GM21390 (cell line): ENCODE data around the gene ANKRD2.

Source experiments
- ATAC-seq: cut with Tn5 transposase; IDR thresholded peaks from one replicate; pipeline ENCODE4 v1.9.1; 2021; ENCODE audit not compliant: unreplicated experiment

ANKRD2 gene

GRCh38 chr10:97632949-97633884 is 60.6 kb downstream of the ANKRD2 start, which contains the start of gene MORN4:
Gene MORN4, minus strand, starts transcription at chr10:97633500. Its CDS starts 13,847 bp downstream, at chr10:97619653.
- ATAC-seq = peak; percentile 99
